K562 (cell line): ENCODE measurements around the gene NDST3. TPM values are rescaled to one million over a fixed set of nuclear protein-coding genes. Genes with fewer than 3 reads are reported as not detected.

ENCODE experiments used
- ATAC-seq: fragments of 200-7000 bp; cut with Tn5 transposase; 3 replicates; pipeline ENCODE4 v1.9.1; 2020; ENCODE audit warnings: moderate library complexity
- BruUV-seq: library from RNA; stranded (reverse); fragments of 400-500 nt; replicated peaks from 2 replicates; lab custom pipeline; 2021; lab: Mats Ljungman, UMichigan
- CTCF ChIA-PET: fragments of 300-600 bp; formaldehyde crosslinking; extraction: SDS; loops from one replicate; lab custom pipeline; 2021; ENCODE audit warnings: low intra/inter-chr PET ratio; lab: Yijun Ruan, JAX
- POLR2A ChIA-PET: fragments of 300-600, 350-650 bp; sonication (Branson Sonifier 250); formaldehyde crosslinking; extraction: SDS; loops from one replicate; lab custom pipeline; 2021; ENCODE audit warnings: antibody characterized with exemption, inconsistent platforms; lab: Yijun Ruan, JAX
- DNase-seq, 4 experiments: peaks; one replicate each; pipeline versions ENCODE4 v3.0.0 to v3.0.0-alpha.2; 2011 to 2018; ENCODE audit warnings: low spot score in 3 of 4, mixed read lengths in 3 of 4; ENCODE audit errors: extremely low read depth in 1 of 4
- FAIRE-seq: peaks from 2 replicates; lab custom pipeline; 2011; peaks lifted over from hg19 to GRCh38; lab: Jason Lieb, UNC
- H2AFZ ChIP-seq: 2 replicates; pipeline ENCODE4 v1.6.0; 2011; ENCODE audit warnings: low read depth, low read length, control low read depth, inconsistent platforms
- H3K27ac ChIP-seq: fragments of 200-600 bp; 3 replicates; pipeline ENCODE4 v1.8.0; 2011; ENCODE audit warnings: low read depth, mild to moderate bottlenecking, control low read depth, inconsistent platforms, low read length, moderate library complexity, mixed read lengths; ENCODE audit errors: extremely low read depth
- H3K27me3 ChIP-seq, 2 experiments: fragments of 300-600 bp in 1 of 2; 2 replicates in 1 of 2; 3 replicates in 1 of 2; pipeline versions ENCODE4 v1.6.0 to v1.8.0; 2011; ENCODE audit warnings: inconsistent platforms in 2 of 2, low read length in 2 of 2, mild to moderate bottlenecking in 1 of 2, mixed read lengths in 1 of 2, moderate library complexity in 1 of 2; ENCODE audit not compliant: control insufficient read depth in 2 of 2, insufficient read depth in 2 of 2
- H3K36me3 ChIP-seq: fragments of 300-600 bp; 3 replicates; pipeline ENCODE4 v1.8.0; 2011; ENCODE audit warnings: mild to moderate bottlenecking, low read length, inconsistent platforms; ENCODE audit not compliant: control insufficient read depth, insufficient read depth
- H3K4me1 ChIP-seq, 2 experiments: fragments of 200-600 bp in 1 of 2; replicated peaks in 1 of 2; 2 replicates in 1 of 2; 3 replicates in 1 of 2; pipeline versions ENCODE4 v1.5.1 to v1.8.0; 2011; ENCODE audit warnings: inconsistent platforms in 2 of 2, low read length in 2 of 2, mild to moderate bottlenecking in 1 of 2, mixed read lengths in 1 of 2, moderate library complexity in 1 of 2; ENCODE audit not compliant: control insufficient read depth in 2 of 2, insufficient read depth in 2 of 2
- H3K4me2 ChIP-seq: 2 replicates; pipeline ENCODE4 v1.6.1; 2011; ENCODE audit warnings: low read length, control low read depth, inconsistent platforms, mixed read lengths; ENCODE audit not compliant: insufficient read depth
- H3K4me3 ChIP-seq: fragments of 200-600 bp; sonication (generic), shearing (Covaris generic); 2 replicates; pipeline ENCODE4 v1.5.1; 2016; ENCODE audit warnings: control low read depth, inconsistent platforms
- H3K79me2 ChIP-seq: fragments of 200-600 bp; 3 replicates; pipeline ENCODE4 v1.8.0; 2011; ENCODE audit warnings: low read length, inconsistent platforms; ENCODE audit not compliant: control insufficient read depth, insufficient read depth
- H3K9ac ChIP-seq, 2 experiments: 2 replicates each; pipeline versions ENCODE4 v1.6.0 to v1.6.1; 2011; ENCODE audit warnings: low read depth in 2 of 2, low read length in 2 of 2, control low read depth in 1 of 2, inconsistent platforms in 1 of 2, mild to moderate bottlenecking in 1 of 2, mixed read lengths in 1 of 2; ENCODE audit not compliant: insufficient read depth in 1 of 2
- H3K9me1 ChIP-seq: one replicate; pipeline ENCODE4 v1.6.0; 2011; ENCODE audit warnings: inconsistent platforms, mild to moderate bottlenecking, low read length, moderate library complexity; ENCODE audit not compliant: control insufficient read depth, insufficient read depth
- H3K9me3 ChIP-seq: replicated peaks from 2 replicates; pipeline ENCODE4 v1.5.1; 2011; ENCODE audit warnings: low read depth, low read length, inconsistent platforms; ENCODE audit not compliant: control insufficient read depth, insufficient read depth
- H4K20me1 ChIP-seq: replicated peaks from 2 replicates; pipeline ENCODE4 v1.6.1; 2011; ENCODE audit warnings: low read length, inconsistent platforms, mixed read lengths; ENCODE audit not compliant: control insufficient read depth, insufficient read depth
- EHMT2 ChIP-seq: fragments of 450-650 bp; IDR thresholded peaks from 2 replicates; pipeline ENCODE4 v1.6.1; 2018; ENCODE audit warnings: antibody characterized with exemption
- MXI1 ChIP-seq: IDR thresholded peaks from 2 replicates; pipeline ENCODE4 v1.6.1; 2011; ENCODE audit warnings: low read depth, mild to moderate bottlenecking, improper control_type of control experiment, low read length
- NCOA2 ChIP-seq, 2 experiments: fragments of 450-650 bp; IDR thresholded peaks; 2 replicates each; pipeline ENCODE4 v1.6.1; 2018; ENCODE audit warnings: mild to moderate bottlenecking in 2 of 2, moderate library complexity in 1 of 2; ENCODE audit not compliant: partially characterized antibody in 2 of 2
- NRF1 ChIP-seq, 2 experiments: fragments of 450-650 bp; IDR thresholded peaks in 1 of 2; conservative IDR thresholded peaks in 1 of 2; 2 replicates each; pipeline ENCODE4 v1.6.1; 2014; ENCODE audit warnings: mild to moderate bottlenecking in 2 of 2
- RBFOX2 ChIP-seq: fragments of 200-400 bp; formaldehyde crosslinking; IDR thresholded peaks from 2 replicates; pipeline ENCODE4 v1.6.1; 2017; ENCODE audit warnings: low read depth, mild to moderate bottlenecking, low read length, moderate library complexity
- STAT5A ChIP-seq: IDR thresholded peaks from 2 replicates; pipeline ENCODE4 v1.6.1; 2012; ENCODE audit warnings: low read length, inconsistent platforms, borderline replicate concordance
- TEAD2 ChIP-seq: fragments of 450-650 bp; IDR thresholded peaks from 2 replicates; pipeline ENCODE4 v1.6.1; 2016; ENCODE audit warnings: missing genetic modification characterization, control low read depth, missing compliant biosample characterization
- TRIM28 ChIP-seq: fragments of 450-650 bp; IDR thresholded peaks from 2 replicates; pipeline ENCODE4 v1.6.1; 2017
- WGBS: fragments of 100-300 bp; shearing (Covaris generic); methylation state at CpG from one replicate; pipeline ENCODE4 v1.1.6; 2016; ENCODE audit warnings: low coverage, mixed read lengths; ENCODE audit not compliant: insufficient coverage; ENCODE audit errors: missing lambda C conversion rate; 5-methylcytosine and 5-hydroxymethylcytosine counted together
- in situ Hi-C: fragments of 300-500 bp; cut with MboI; formaldehyde crosslinking; loops from 4 replicates; pipeline ENCODE4 v1.15.0; 2018; ENCODE audit warnings: inconsistent platforms, mixed read lengths
- intact Hi-C: fragments of 100-400 bp; cut with micrococcal nuclease; formaldehyde crosslinking; loops from 2 replicates; pipeline ENCODE4 v1.14.2; 2022
- polyA plus RNA-seq, 8 experiments: library from polyadenylated mRNA; depleted of rRNA in 4 of 8; stranded (reverse) in 5 of 8; unstranded in 3 of 8; fragments of >200 nt; fragmentation: Nextera tagmentation in 2 of 8; fragmentation: Illumina TruSeq in 1 of 8; extraction: Ambion mirVana in 2 of 8; extraction: Trizol in 1 of 8; gene quantifications; 2 replicates each; pipeline versions ENCODE4 v1.2.1 to v1.2.3, GENCODE V29; 2011 to 2014; ENCODE audit warnings: inconsistent platforms in 1 of 8, missing spikeins in 1 of 8
- total RNA-seq, 7 experiments: library from RNA; depleted of rRNA in 6 of 7; stranded (reverse); fragments of >200 nt in 6 of 7; fragmentation: Illumina TruSeq in 2 of 7; extraction: Trizol in 2 of 7; gene quantifications; 2 replicates each; pipeline versions ENCODE4 v1.2.1 to v1.2.3, GENCODE V29; 2011 to 2021; ENCODE audit warnings: low replicate concordance in 1 of 7
- TF ChIP-seq, protein P1 (sequence below): fragments of 250-450 bp; sonication (Bioruptor Pico); IDR thresholded peaks from 2 replicates; pipeline ENCODE4 v1.5.0; 2021; ENCODE audit warnings: mild to moderate bottlenecking, moderate library complexity

Gene NDST3
- total and polyA plus RNA-seq, 9 of the 15 experiments (the other 6 are each of a cell fraction or from before 2014, with no cell fraction given): not detected

DNA sequence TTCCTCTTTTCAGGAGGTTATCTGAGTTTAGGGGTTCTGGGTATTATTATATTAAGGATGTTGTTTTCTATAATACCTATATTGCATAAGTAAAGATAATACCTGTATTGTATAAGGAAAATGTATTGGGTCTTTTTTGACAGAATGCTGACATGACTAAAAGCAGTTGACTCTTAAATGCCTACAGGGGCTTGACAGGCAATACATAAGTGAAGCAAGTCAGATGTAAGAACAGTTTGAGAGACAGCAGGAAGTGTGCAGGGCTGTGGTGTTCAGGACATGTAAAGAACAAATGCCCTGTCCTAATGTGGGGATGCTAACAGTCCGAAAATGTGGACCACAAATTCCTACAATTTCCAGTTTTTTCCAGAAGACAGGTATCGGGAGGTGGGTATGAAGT is 30.2 kb upstream of the NDST3 start:
- H3K27ac ChIP-seq: no peak overlapping the region
- BruUV-seq: no TSS peak
- 0% methylated on average over 2 of the region's 2 CpGs for WGBS
- intact Hi-C loops: no loop called here
- no peaks in the 10 kb centered on the region for H4K20me1 ChIP-seq
- no peak for TF ChIP-seq TEAD2 (tag)
- no peak for TF ChIP-seq RBFOX2
- TF ChIP-seq, protein P1, sequence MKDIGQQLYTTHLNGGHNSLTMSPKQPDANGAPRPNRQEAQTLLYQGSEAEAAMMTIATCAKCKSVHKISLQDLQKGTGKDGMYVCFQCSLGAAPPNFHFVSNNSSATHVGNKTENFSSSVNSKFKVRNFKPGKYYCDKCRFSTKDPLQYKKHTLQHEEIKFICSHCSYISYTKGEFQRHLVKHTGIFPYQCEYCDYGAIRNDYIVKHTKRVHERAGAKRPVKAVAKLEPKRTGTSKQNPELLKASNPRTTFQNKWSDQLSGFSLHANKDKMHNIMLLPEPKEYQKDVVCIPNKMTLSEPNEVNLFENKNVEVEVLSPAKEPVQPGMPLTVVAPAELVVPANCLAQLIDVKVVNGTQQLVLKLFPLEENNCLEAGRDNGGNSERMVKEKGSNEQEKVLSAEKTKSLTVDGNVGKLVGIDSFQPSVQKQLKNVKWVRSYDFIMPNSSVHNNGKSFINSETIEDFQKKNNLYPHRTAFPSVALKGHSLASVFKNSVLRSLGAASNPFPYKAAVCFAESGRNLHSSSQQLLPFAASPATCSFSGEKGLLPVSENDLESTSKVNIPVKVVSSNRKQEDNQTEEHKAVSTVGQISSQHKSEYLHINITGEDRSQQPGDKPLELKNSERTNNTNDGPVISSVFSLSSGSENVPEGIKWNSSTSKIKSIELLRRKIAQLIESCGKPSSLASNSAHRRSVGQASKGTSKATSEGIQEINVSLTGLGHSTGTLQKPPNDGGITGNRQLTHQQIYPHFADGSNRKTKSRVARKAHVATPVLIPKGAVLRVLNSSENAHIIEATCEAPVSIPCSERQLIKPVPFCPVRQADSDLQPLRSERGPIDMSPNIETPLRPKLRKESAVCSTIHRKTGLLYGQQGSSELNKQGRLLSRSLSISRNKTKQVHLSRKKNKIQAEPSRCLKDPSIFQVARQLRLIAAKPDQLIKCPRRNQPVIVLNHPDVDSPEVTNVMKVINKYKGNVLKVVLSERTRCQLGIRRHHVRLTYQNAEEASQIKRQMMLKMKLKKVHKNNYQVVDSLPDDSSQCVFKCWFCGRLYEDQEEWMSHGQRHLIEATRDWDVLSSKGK (CRISPR knock-in tag): no peak
- TF ChIP-seq EHMT2: no peak
- no peak for TF ChIP-seq TRIM28
- no peak for TF ChIP-seq MXI1
- TF ChIP-seq NRF1 (conservative IDR thresholded peaks at IDR 0.05 in 1 of 2, IDR thresholded peaks at IDR 0.05 in 1 of 2): no peak
- TF ChIP-seq NCOA2 (IDR thresholded peaks at IDR 0.05; ENCODE audit: partially characterized antibody in 2 of 2): no peak
- no peak for TF ChIP-seq STAT5A
- TF ChIP-seq, all 486 proteins: peak for 0
- H3K4me1 ChIP-seq: no peaks in the 10 kb centered on the region
- no peaks in the 10 kb centered on the region for H3K27me3 ChIP-seq
- no peaks in the 10 kb centered on the region for H3K9me1 ChIP-seq
- no peak for ATAC-seq
- no peak for DNase-seq
- ChIA-PET CTCF (no interaction called here), POLR2A (no interaction called here)
- in situ Hi-C loops: no loop called here
- no peaks in the 10 kb centered on the region for H3K79me2 ChIP-seq
- no peak overlapping the region for H3K9ac ChIP-seq
- H3K36me3 ChIP-seq: no peaks in the 10 kb centered on the region
- H3K9me3 ChIP-seq: no peaks in the 10 kb centered on the region
- H2AFZ ChIP-seq: no peak overlapping the region
- no peak overlapping the region for H3K4me3 ChIP-seq
- FAIRE-seq: no peak
- no peak overlapping the region for H3K4me2 ChIP-seq
